GM12878 (cell line): ENCODE data around the gene CD55. TPM values are rescaled to one million over a fixed set of nuclear protein-coding genes. Genes with fewer than 3 reads are reported as not detected.

Source experiments
- BRCA1 ChIP-seq: IDR thresholded peaks from 2 replicates; pipeline ENCODE4 v1.6.1; 2011; ENCODE audit warnings: low read depth, low read length, improper control_type of control experiment
- CHD1 ChIP-seq: IDR thresholded peaks from 2 replicates; pipeline ENCODE4 v1.6.1; 2012; ENCODE audit warnings: low read depth, low read length, improper control_type of control experiment
- EED ChIP-seq: sonication (generic); IDR thresholded peaks from 2 replicates; pipeline ENCODE4 v1.6.1; 2016; ENCODE audit warnings: antibody characterized with exemption, low read depth
- ETV6 ChIP-seq, 2 experiments: fragments of 450-650 bp in 1 of 2; IDR thresholded peaks in 1 of 2; conservative IDR thresholded peaks in 1 of 2; 2 replicates each; pipeline ENCODE4 v1.6.1; 2014; ENCODE audit warnings: antibody characterized with exemption in 1 of 2, borderline replicate concordance in 1 of 2, low read depth in 1 of 2, mild to moderate bottlenecking in 1 of 2, moderate library complexity in 1 of 2
- FOXK2 ChIP-seq: fragments of 450-650 bp; IDR thresholded peaks from 2 replicates; pipeline ENCODE4 v1.6.1; 2017; ENCODE audit warnings: mild to moderate bottlenecking, moderate library complexity
- GATAD2B ChIP-seq: fragments of 450-650 bp; conservative IDR thresholded peaks from 2 replicates; pipeline ENCODE4 v1.6.1; 2017; ENCODE audit warnings: low read depth, mild to moderate bottlenecking, moderate library complexity
- HDAC6 ChIP-seq: fragments of 200-600 bp; sonication (generic); IDR thresholded peaks from one replicate; pipeline ENCODE4 v1.8.0; 2017; ENCODE audit warnings: antibody characterized with exemption; ENCODE audit not compliant: unreplicated experiment
- HDGF ChIP-seq: fragments of 450-650 bp; IDR thresholded peaks from 2 replicates; pipeline ENCODE4 v1.6.1; 2016; ENCODE audit warnings: antibody characterized with exemption
- MYC ChIP-seq: IDR thresholded peaks from 2 replicates; pipeline ENCODE4 v1.6.1; 2011; ENCODE audit warnings: mild to moderate bottlenecking, low read length, moderate library complexity, inconsistent platforms; ENCODE audit not compliant: insufficient read depth, insufficient replicate concordance, insufficient read length, severe bottlenecking
- POLR2A ChIP-seq: IDR thresholded peaks from 2 replicates; pipeline ENCODE4 v1.6.1; 2011; ENCODE audit warnings: low read depth, mild to moderate bottlenecking, low read length
- POLR2AphosphoS2 ChIP-seq: IDR thresholded peaks from 2 replicates; pipeline ENCODE4 v1.6.1; 2011; ENCODE audit warnings: low read depth, mild to moderate bottlenecking, low read length, improper control_type of control experiment, moderate library complexity
- RBBP5 ChIP-seq: fragments of 200-600 bp; sonication (generic); conservative IDR thresholded peaks from 2 replicates; pipeline ENCODE4 v1.6.1; 2016
- SREBF1 ChIP-seq: IDR thresholded peaks from 2 replicates; pipeline ENCODE4 v1.6.1; 2012; ENCODE audit warnings: mild to moderate bottlenecking, low read length
- STAT3 ChIP-seq: IDR thresholded peaks from 2 replicates; pipeline ENCODE4 v1.6.1; 2011; ENCODE audit warnings: low read depth, low read length, improper control_type of control experiment
- TAF1 ChIP-seq: IDR thresholded peaks from 2 replicates; pipeline ENCODE4 v1.6.1; 2011; ENCODE audit warnings: mild to moderate bottlenecking, low read depth, low read length, borderline replicate concordance
- WRNIP1 ChIP-seq: IDR thresholded peaks from 2 replicates; pipeline ENCODE4 v1.6.1; 2011; ENCODE audit warnings: low read depth, low read length, improper control_type of control experiment, borderline replicate concordance
- YY1 ChIP-seq: IDR thresholded peaks from 2 replicates; pipeline ENCODE4 v1.6.1; 2011; ENCODE audit warnings: low read depth, mild to moderate bottlenecking, low read length
- ZZZ3 ChIP-seq: IDR thresholded peaks from 2 replicates; pipeline ENCODE4 v1.6.1; 2011; ENCODE audit warnings: low read depth; ENCODE audit not compliant: control insufficient read depth, insufficient read length
- polyA plus RNA-seq, 11 experiments: library from polyadenylated mRNA; depleted of rRNA in 4 of 11; unstranded in 6 of 11; stranded (reverse) in 5 of 11; fragments of >200 nt; fragmentation: Nextera tagmentation in 4 of 11; fragmentation: Illumina TruSeq in 1 of 11; extraction: Ambion mirVana in 4 of 11; extraction: Trizol in 1 of 11; gene quantifications; 1 replicate in 1 of 11; 2 replicates in 10 of 11; pipeline versions ENCODE4 v1.2.1 to v1.2.3, GENCODE V29; 2011 to 2016; ENCODE audit warnings: inconsistent platforms in 2 of 11, missing spikeins in 2 of 11, low read depth in 1 of 11
- total RNA-seq, 4 experiments: library from RNA; depleted of rRNA in 3 of 4; stranded (reverse); fragments of >200 nt in 3 of 4; fragmentation: Illumina TruSeq in 1 of 4; extraction: Trizol in 1 of 4; gene quantifications; 2 replicates each; pipeline versions ENCODE4 v1.2.1 to v1.2.3, GENCODE V29; 2013 to 2021
- TF ChIP-seq, protein P1 (sequence below): IDR thresholded peaks from 2 replicates; pipeline ENCODE4 v1.6.1; 2011; ENCODE audit warnings: borderline replicate concordance, low read depth, mild to moderate bottlenecking, moderate library complexity, mixed read lengths, low read length; ENCODE audit not compliant: insufficient read depth; ENCODE audit errors: extremely low read length
- TF ChIP-seq, protein P2 (sequence below): IDR thresholded peaks from 2 replicates; pipeline ENCODE4 v1.6.1; 2011; ENCODE audit warnings: borderline replicate concordance, low read depth, mild to moderate bottlenecking, moderate library complexity, low read length; ENCODE audit not compliant: insufficient read depth, poor library complexity, severe bottlenecking
- TF ChIP-seq, protein P3 (sequence below): fragments of 450-650 bp; IDR thresholded peaks from 2 replicates; pipeline ENCODE4 v1.6.1; 2017; ENCODE audit warnings: mild to moderate bottlenecking, moderate library complexity
- TF ChIP-seq, protein P4 (sequence below): IDR thresholded peaks from 2 replicates; pipeline ENCODE4 v1.6.1; 2011; ENCODE audit warnings: mild to moderate bottlenecking, low read depth, low read length, moderate library complexity; ENCODE audit not compliant: insufficient replicate concordance

Gene CD55
- total and polyA plus RNA-seq, 10 of the 15 experiments (the other 5 are each of a cell fraction or from before 2014, with no cell fraction given): 5.2 to 46.5 (median 15.1) TPM

DNA sequence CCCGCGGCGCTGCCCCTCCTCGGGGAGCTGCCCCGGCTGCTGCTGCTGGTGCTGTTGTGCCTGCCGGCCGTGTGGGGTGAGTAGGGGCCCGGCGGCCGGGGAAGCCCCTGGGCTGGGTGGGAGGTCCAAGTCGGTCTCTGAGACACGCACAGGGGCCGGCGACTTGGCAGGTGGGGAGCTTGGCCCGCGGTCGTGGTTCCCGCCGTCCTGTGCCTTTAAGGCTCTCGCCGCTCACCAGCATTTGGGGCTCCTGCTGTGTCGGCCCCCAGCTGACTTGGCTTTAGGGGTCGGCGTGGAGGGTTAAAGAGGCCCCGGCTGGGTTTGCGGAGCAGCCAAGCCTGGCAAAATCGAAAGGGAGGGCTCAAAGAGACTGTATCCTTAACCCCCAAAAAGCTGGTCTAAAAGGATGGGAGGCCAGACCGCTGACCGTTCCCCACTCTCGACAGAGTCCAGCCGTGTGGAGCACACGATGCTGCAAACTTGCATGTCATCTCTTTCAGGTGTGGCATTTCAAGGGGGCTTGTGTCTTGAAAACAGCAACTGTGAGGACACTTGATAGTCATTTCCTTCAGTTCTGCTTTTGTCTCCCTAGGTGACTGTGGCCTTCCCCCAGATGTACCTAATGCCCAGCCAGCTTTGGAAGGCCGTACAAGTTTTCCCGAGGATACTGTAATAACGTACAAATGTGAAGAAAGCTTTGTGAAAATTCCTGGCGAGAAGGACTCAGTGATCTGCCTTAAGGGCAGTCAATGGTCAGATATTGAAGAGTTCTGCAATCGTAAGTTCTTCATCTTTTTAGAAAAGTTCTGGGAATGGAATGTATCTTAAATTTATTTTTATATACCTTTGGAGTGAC is 540 bp downstream of the CD55 start (continued):
- TF ChIP-seq ZZZ3: no peak
- TF ChIP-seq CHD1: peak; percentile 36; the same call in 1 of the 2 replicates
- TF ChIP-seq HDAC6: no peak
- TF ChIP-seq, protein P1, sequence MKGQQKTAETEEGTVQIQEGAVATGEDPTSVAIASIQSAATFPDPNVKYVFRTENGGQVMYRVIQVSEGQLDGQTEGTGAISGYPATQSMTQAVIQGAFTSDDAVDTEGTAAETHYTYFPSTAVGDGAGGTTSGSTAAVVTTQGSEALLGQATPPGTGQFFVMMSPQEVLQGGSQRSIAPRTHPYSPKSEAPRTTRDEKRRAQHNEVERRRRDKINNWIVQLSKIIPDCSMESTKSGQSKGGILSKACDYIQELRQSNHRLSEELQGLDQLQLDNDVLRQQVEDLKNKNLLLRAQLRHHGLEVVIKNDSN: no peak
- peak; percentile 73 for TF ChIP-seq GATAD2B
- no peak for TF ChIP-seq MYC
- TF ChIP-seq RBBP5: no peak
- TF ChIP-seq, protein P2, sequence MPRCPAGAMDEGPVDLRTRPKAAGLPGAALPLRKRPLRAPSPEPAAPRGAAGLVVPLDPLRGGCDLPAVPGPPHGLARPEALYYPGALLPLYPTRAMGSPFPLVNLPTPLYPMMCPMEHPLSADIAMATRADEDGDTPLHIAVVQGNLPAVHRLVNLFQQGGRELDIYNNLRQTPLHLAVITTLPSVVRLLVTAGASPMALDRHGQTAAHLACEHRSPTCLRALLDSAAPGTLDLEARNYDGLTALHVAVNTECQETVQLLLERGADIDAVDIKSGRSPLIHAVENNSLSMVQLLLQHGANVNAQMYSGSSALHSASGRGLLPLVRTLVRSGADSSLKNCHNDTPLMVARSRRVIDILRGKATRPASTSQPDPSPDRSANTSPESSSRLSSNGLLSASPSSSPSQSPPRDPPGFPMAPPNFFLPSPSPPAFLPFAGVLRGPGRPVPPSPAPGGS: peak; percentile 2
- TF ChIP-seq, protein P3, sequence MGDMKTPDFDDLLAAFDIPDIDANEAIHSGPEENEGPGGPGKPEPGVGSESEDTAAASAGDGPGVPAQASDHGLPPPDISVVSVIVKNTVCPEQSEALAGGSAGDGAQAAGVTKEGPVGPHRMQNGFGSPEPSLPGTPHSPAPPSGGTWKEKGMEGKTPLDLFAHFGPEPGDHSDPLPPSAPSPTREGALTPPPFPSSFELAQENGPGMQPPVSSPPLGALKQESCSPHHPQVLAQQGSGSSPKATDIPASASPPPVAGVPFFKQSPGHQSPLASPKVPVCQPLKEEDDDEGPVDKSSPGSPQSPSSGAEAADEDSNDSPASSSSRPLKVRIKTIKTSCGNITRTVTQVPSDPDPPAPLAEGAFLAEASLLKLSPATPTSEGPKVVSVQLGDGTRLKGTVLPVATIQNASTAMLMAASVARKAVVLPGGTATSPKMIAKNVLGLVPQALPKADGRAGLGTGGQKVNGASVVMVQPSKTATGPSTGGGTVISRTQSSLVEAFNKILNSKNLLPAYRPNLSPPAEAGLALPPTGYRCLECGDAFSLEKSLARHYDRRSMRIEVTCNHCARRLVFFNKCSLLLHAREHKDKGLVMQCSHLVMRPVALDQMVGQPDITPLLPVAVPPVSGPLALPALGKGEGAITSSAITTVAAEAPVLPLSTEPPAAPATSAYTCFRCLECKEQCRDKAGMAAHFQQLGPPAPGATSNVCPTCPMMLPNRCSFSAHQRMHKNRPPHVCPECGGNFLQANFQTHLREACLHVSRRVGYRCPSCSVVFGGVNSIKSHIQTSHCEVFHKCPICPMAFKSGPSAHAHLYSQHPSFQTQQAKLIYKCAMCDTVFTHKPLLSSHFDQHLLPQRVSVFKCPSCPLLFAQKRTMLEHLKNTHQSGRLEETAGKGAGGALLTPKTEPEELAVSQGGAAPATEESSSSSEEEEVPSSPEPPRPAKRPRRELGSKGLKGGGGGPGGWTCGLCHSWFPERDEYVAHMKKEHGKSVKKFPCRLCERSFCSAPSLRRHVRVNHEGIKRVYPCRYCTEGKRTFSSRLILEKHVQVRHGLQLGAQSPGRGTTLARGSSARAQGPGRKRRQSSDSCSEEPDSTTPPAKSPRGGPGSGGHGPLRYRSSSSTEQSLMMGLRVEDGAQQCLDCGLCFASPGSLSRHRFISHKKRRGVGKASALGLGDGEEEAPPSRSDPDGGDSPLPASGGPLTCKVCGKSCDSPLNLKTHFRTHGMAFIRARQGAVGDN: peak; percentile 18; the same call in 1 of the 2 replicates
- TF ChIP-seq ETV6 (conservative IDR thresholded peaks at IDR 0.05 in 1 of 2, IDR thresholded peaks at IDR 0.05 in 1 of 2; ENCODE audit: borderline replicate concordance in 1 of 2, low read depth in 1 of 2): no peak
- no peak for TF ChIP-seq SREBF1
- no peak for TF ChIP-seq POLR2AphosphoS2
- peak; percentile 6; the same call in 1 of the 2 replicates for TF ChIP-seq POLR2A
- no peak for TF ChIP-seq WRNIP1
- TF ChIP-seq STAT3: no peak
- no peak for TF ChIP-seq TAF1
- no peak for TF ChIP-seq EED
- no peak for TF ChIP-seq BRCA1
- no peak for TF ChIP-seq HDGF
- TF ChIP-seq, protein P4, sequence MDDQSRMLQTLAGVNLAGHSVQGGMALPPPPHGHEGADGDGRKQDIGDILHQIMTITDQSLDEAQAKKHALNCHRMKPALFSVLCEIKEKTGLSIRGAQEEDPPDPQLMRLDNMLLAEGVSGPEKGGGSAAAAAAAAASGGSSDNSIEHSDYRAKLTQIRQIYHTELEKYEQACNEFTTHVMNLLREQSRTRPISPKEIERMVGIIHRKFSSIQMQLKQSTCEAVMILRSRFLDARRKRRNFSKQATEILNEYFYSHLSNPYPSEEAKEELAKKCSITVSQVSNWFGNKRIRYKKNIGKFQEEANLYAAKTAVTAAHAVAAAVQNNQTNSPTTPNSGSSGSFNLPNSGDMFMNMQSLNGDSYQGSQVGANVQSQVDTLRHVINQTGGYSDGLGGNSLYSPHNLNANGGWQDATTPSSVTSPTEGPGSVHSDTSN: no peak
- TF ChIP-seq YY1: no peak
- TF ChIP-seq FOXK2: no peak
